Right atrium auricular region (tissue), 2 donors: ENCODE data around the gene ATXN3L. TPM values are rescaled to one million over a fixed set of nuclear protein-coding genes. Genes with fewer than 3 reads are reported as not detected.

Experiments used
- DNase-seq: peaks from one replicate; pipeline ENCODE4 v3.0.0-alpha.2; 2019; ENCODE audit warnings: low spot score
- H3K27ac ChIP-seq, 2 donors: fragments of 200-600 bp; sonication (generic); 1 replicate in 1 of 2; 2 replicates in 1 of 2; pipeline ENCODE4 v1.5.1; 2016 to 2019
- H3K27me3 ChIP-seq, 2 donors: fragments of 200-600 bp; sonication (generic); one replicate each; pipeline versions ENCODE4 v1.5.1 to v1.6.0; 2017 to 2019
- H3K36me3 ChIP-seq: fragments of 200-600 bp; sonication (generic); one replicate; pipeline ENCODE4 v1.5.1; 2016
- H3K4me1 ChIP-seq, 2 donors: fragments of 200-600 bp; sonication (generic); one replicate each; pipeline versions ENCODE4 v1.5.1 to v1.6.0; 2017 to 2019
- H3K4me3 ChIP-seq, 2 donors: fragments of 200-600 bp; sonication (generic); 1 replicate in 1 of 2; 2 replicates in 1 of 2; pipeline ENCODE4 v1.5.1; 2017 to 2019; ENCODE audit warnings: mild to moderate bottlenecking in 1 of 2, moderate library complexity in 1 of 2
- H3K9me3 ChIP-seq, 2 donors: fragments of 200-600 bp; sonication (generic); one replicate each; pipeline ENCODE4 v1.5.1; 2019
- total RNA-seq, 2 donors: library from RNA; depleted of rRNA; stranded (reverse); fragments of >200 nt; gene quantifications; one replicate each; pipeline ENCODE4 v1.1.0, GENCODE V29; 2016
- TF ChIP-seq, protein P1 (sequence below), 2 donors: fragments of 200-600 bp; sonication (generic); IDR thresholded peaks; one replicate each; pipeline ENCODE4 v1.5.1; 2019; ENCODE audit warnings: antibody characterized with exemption in 2 of 2

Gene ATXN3L
- total RNA-seq, 2 donors from 2014 or later = not detected

DNA sequence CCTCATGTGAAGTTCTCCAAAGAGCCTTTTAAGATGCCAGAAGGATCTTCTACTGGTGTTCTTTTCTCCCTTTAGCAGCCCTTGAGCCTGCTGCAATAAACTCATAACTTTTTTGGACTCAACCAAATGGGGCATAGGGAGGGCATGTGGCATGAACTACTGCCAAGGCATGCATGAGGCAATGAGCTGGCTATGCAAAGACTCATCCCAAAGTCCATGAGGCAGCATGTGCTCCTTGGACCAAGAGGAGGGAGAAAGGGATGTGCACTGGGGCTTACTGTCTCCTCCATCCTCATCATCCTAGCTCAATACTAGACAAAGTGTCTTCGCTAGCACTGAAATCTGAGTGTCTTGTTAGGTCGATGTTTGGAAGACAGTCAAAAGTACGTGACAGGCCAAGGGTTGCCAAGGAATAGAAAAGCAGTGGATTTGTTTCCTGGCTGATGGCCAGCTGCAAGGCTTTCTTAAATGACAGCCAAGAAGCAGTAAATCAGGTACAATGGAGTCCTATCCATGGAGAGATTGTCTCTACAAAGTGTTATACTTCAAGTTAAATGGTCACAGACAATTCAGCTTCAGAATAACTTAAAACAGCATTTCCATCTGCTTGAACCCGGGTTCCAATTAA lies 44.5 kb upstream of the ATXN3L start:
- Histone ChIP-seq H3K27me3 (no peaks in the 10 kb centered on the region), H3K36me3 (no peaks in the 10 kb centered on the region), H3K27ac (no peak overlapping the region), H3K4me3 (no peak overlapping the region), H3K9me3 (no peaks in the 10 kb centered on the region), H3K4me1 (no peaks in the 10 kb centered on the region)
- TF ChIP-seq, protein P1, sequence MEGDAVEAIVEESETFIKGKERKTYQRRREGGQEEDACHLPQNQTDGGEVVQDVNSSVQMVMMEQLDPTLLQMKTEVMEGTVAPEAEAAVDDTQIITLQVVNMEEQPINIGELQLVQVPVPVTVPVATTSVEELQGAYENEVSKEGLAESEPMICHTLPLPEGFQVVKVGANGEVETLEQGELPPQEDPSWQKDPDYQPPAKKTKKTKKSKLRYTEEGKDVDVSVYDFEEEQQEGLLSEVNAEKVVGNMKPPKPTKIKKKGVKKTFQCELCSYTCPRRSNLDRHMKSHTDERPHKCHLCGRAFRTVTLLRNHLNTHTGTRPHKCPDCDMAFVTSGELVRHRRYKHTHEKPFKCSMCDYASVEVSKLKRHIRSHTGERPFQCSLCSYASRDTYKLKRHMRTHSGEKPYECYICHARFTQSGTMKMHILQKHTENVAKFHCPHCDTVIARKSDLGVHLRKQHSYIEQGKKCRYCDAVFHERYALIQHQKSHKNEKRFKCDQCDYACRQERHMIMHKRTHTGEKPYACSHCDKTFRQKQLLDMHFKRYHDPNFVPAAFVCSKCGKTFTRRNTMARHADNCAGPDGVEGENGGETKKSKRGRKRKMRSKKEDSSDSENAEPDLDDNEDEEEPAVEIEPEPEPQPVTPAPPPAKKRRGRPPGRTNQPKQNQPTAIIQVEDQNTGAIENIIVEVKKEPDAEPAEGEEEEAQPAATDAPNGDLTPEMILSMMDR (IDR thresholded peaks at IDR 0.05) = no peak
- no peak for DNase-seq

DNA sequence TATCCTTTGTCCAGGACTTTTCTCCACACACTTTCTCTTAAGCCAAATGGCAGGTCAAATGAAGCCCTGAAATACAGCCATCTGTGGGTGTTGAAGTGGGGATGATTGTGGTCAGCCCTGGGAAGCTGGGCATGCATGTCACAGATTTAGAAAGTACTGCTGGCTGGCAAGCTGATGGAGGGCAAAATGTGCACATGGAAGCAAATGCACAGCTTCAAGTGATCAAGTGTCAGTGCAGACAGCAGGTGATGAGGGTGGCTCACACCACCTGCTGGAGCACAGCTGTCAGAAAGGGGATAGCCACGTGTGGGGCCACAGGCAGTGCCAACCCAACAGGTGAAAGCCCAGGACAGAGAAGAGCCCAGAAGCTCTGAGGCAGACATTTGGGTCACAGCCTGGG lies 40.3 kb upstream of the ATXN3L start:
- Histone ChIP-seq H3K36me3 (no peaks in the 10 kb centered on the region), H3K4me3 (no peak overlapping the region), H3K27me3 (no peaks in the 10 kb centered on the region), H3K27ac (no peak overlapping the region), H3K4me1 (no peaks in the 10 kb centered on the region), H3K9me3 (no peaks in the 10 kb centered on the region)
- TF ChIP-seq, protein P1 (IDR thresholded peaks at IDR 0.05) = no peak
- DNase-seq = no peak

DNA sequence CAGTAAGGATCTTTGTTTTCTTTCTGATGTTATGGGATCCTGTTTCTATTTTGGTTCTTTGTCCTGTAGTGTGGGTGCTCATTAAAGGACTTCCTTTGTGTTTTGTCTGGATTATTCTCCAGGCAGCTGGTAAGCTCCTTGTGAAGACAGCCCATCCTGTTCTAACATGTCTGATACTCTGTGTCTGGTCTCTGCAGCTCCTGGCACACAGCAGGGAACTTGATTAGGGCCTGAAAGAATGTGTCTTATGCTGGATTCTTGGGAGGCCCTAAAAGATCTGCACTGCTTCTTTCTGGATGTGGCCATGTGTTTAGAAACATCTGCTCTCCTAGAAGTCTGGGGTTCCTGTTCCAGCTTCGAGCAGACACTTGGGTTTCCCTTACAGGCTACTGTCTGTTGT lies 38.1 kb upstream of the ATXN3L start:
- H3K27me3 ChIP-seq = no peaks in the 10 kb centered on the region
- no peak for DNase-seq
- H3K36me3 ChIP-seq = no peaks in the 10 kb centered on the region
- peak overlapping the region in 1 of 2 donors; percentile 6 for H3K27ac ChIP-seq
- no peaks in the 10 kb centered on the region for H3K9me3 ChIP-seq
- no peaks in the 10 kb centered on the region for H3K4me1 ChIP-seq
- H3K4me3 ChIP-seq = no peak overlapping the region
- TF ChIP-seq, protein P1 (IDR thresholded peaks at IDR 0.05) = no peak

DNA sequence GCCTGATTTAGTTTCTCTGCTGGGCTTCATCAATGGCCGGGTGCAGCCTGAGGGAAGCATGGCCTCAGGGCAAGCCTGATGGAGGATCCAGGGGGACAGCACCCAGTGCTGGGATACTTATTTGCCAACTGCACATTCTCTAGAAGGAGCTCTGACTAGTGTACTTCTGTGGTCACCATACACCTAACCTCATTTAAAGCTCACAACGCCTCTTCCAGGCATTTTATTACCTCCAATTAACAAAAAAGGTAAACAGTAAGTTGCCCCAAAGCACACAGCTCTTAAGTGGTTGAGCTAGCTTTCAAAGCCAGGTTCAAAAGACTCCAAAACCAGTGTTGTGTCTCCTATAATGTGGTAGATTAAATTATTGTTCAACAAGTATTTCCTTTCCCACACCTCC lies 26.8 kb upstream of the ATXN3L start:
- no peaks in the 10 kb centered on the region for H3K27me3 ChIP-seq
- no peaks in the 10 kb centered on the region for H3K4me1 ChIP-seq
- no peaks in the 10 kb centered on the region for H3K36me3 ChIP-seq
- no peak overlapping the region for H3K27ac ChIP-seq
- TF ChIP-seq, protein P1 (IDR thresholded peaks at IDR 0.05) = no peak
- no peak for DNase-seq
- no peaks in the 10 kb centered on the region for H3K9me3 ChIP-seq
- H3K4me3 ChIP-seq = no peak overlapping the region

DNA sequence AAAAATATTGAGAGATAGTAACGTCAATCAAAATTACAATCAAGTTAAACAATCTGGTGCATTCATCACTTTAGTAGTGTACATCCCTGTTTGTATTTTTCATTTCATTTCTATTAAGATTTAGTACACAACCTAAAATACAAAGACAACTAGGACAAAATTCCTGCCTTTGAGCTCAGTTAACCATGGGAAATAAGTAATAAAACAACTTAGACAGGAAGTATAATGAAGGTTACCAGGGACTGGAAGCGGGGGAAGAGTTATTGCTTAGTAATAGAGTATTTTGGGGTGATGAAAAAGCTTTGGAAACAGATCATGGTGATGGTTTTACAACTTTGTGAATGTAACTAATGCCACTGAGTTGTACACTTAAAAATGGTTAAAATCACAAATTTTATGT lies 25.6 kb upstream of the ATXN3L start:
- no peaks in the 10 kb centered on the region for H3K9me3 ChIP-seq
- H3K27me3 ChIP-seq = no peaks in the 10 kb centered on the region
- TF ChIP-seq, protein P1 (IDR thresholded peaks at IDR 0.05) = no peak
- H3K36me3 ChIP-seq = no peaks in the 10 kb centered on the region
- no peak overlapping the region for H3K27ac ChIP-seq
- no peaks in the 10 kb centered on the region for H3K4me1 ChIP-seq
- H3K4me3 ChIP-seq = no peak overlapping the region
- no peak for DNase-seq

DNA sequence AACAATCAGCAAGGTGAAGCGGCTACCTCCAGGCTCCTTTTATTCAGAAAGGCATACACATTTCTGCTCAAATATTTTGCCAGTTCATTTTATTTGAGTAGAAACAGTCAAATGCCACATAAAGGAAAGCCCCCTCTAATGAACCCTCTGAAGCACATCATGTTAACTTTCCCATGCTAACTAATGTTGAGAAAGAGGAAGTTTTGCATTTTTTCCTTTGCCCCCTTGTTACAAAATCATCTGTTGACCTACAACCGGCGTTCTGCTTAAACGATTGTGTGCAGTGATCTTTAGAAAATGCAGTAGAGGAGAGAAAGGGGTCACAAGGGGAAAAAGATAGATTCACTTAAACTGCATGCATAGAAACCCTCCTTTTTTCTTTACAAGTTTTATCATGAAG lies 25.2 kb upstream of the ATXN3L start:
- Histone ChIP-seq H3K4me3 (no peak overlapping the region), H3K9me3 (no peaks in the 10 kb centered on the region), H3K36me3 (no peaks in the 10 kb centered on the region), H3K27ac (no peak overlapping the region), H3K4me1 (no peaks in the 10 kb centered on the region), H3K27me3 (no peaks in the 10 kb centered on the region)
- TF ChIP-seq, protein P1 (IDR thresholded peaks at IDR 0.05) = no peak
- DNase-seq = no peak
